ENCODE results near the gene OGFOD3. TPM values are rescaled to one million over a fixed set of nuclear protein-coding genes. Genes with fewer than 3 reads are reported as not detected.

The OGFOD3 gene
- total RNA-seq, 4 donors from 2014 or later = 13.0 to 28.7 (median 23.2) TPM

- no peak for DNase-seq (ENCODE audit: low spot score in 2 of 2)
- intact Hi-C loops (cut with DNase I; ENCODE audit: low total_unique reads) = no loop called here
- 57 to 67% methylated on average over 16 to 17 of the region's 18 CpGs for WGBS, 2 donors
- no peak overlapping the region for H3K4me3 ChIP-seq (ENCODE audit: low read depth, poor library complexity, severe bottlenecking)
- TF ChIP-seq POLR2A (IDR thresholded peaks at IDR 0.05) = no peak
- TF ChIP-seq, protein P1, sequence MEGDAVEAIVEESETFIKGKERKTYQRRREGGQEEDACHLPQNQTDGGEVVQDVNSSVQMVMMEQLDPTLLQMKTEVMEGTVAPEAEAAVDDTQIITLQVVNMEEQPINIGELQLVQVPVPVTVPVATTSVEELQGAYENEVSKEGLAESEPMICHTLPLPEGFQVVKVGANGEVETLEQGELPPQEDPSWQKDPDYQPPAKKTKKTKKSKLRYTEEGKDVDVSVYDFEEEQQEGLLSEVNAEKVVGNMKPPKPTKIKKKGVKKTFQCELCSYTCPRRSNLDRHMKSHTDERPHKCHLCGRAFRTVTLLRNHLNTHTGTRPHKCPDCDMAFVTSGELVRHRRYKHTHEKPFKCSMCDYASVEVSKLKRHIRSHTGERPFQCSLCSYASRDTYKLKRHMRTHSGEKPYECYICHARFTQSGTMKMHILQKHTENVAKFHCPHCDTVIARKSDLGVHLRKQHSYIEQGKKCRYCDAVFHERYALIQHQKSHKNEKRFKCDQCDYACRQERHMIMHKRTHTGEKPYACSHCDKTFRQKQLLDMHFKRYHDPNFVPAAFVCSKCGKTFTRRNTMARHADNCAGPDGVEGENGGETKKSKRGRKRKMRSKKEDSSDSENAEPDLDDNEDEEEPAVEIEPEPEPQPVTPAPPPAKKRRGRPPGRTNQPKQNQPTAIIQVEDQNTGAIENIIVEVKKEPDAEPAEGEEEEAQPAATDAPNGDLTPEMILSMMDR (IDR thresholded peaks at IDR 0.05) = no peak
These were observed 18.7 kb downstream of the OGFOD3 start for GRCh38 chr17:82399601-82400101.

GRCh38 chr17:82399041-82399441, 19.3 kb downstream of the OGFOD3 start:
- H3K4me3 ChIP-seq (ENCODE audit: low read depth, poor library complexity, severe bottlenecking) = no peak overlapping the region
- TF ChIP-seq, protein P1 (IDR thresholded peaks at IDR 0.05) = no peak
- no peak for TF ChIP-seq POLR2A (IDR thresholded peaks at IDR 0.05)
- intact Hi-C loops (cut with DNase I; ENCODE audit: low total_unique reads) = no loop called here
- no peak for DNase-seq (ENCODE audit: low spot score in 2 of 2)
- WGBS, 2 donors = 44 to 45% methylated on average over 13 of the region's 13 CpGs

DNA sequence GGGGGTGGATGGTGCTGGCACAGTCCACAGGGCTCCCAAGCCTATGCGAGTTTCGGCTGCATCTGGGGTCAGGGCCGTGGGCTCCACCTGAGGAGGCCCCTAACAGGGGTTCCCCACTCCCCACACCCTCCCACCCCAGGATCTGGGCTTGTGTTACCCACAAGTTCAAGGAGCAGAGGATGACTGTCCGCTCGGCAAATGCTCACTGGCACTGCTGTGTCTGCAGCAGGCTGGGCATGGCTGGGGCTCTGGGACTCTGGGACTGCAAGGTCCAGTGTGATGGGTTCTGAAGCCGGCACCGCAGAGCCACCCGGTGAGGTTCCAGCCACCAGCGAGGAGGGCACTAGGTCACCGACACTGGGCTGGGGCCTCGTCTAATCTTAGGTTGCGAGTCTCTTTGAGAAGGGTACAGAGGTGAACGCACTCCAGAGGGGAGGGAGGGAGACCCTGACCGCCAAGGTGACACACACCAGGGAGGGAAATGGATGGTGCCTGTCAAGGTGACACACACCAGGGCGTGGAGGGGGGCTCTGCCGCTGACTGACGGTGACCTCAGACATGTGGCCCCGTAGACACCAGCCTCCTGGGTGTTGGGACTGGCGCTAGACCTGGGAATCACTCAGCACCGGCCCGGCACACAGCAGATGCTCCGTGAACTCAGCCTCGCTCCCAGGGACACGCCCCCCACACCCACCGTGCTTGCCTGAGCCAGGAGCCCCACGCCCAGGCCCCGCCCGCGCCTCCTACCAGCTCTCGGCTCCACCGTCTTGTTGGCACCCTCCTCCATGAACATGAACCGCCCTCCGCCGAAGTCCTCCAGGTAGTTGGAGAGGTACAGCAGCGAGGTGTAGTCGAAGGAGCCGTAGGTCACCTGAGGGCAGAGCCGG, 20.7 kb downstream of the OGFOD3 start:
- no peak overlapping the region for H3K4me3 ChIP-seq (ENCODE audit: low read depth, poor library complexity, severe bottlenecking)
- intact Hi-C loops (cut with DNase I; ENCODE audit: low total_unique reads) = no loop called here
- whole genome bisulfite sequencing, 2 donors = 59% methylated on average over 21 to 36 of the region's 38 CpGs
- no peak for TF ChIP-seq POLR2A (IDR thresholded peaks at IDR 0.05)
- TF ChIP-seq, protein P1 (IDR thresholded peaks at IDR 0.05) = no peak
- no peak for DNase-seq (ENCODE audit: low spot score in 2 of 2)

- 51 to 61% methylated on average over 17 to 19 of the region's 19 CpGs for WGBS, 2 donors
- intact Hi-C loops (cut with DNase I; ENCODE audit: low total_unique reads) = no loop called here
- peak in 1 of 2 donors; percentile 55 for DNase-seq (ENCODE audit: low spot score in 2 of 2)
- no peak overlapping the region for H3K4me3 ChIP-seq (ENCODE audit: low read depth, poor library complexity, severe bottlenecking)
- TF ChIP-seq POLR2A (IDR thresholded peaks at IDR 0.05) = no peak
- TF ChIP-seq, protein P1 (IDR thresholded peaks at IDR 0.05) = no peak
These were observed 21.6 kb downstream of the OGFOD3 start for GRCh38 chr17:82396601-82397435.

GRCh38 chr17:82394278-82394677, 24.1 kb downstream of the OGFOD3 start:
- no peak overlapping the region for H3K4me3 ChIP-seq (ENCODE audit: low read depth, poor library complexity, severe bottlenecking)
- DNase-seq (ENCODE audit: low spot score in 2 of 2) = no peak
- intact Hi-C loops (cut with DNase I; ENCODE audit: low total_unique reads) = no loop called here
- WGBS, 2 donors = 96 to 99% methylated on average over 11 to 12 of the region's 12 CpGs
- TF ChIP-seq POLR2A (IDR thresholded peaks at IDR 0.05) = no peak
- TF ChIP-seq, protein P1 (IDR thresholded peaks at IDR 0.05) = no peak
